Adrenal gland (tissue), 5 donors: ENCODE measurements around the gene ARHGAP10.

Source experiments
- POLR2A ChIP-seq, 2 donors: fragments of 450-650 bp; IDR thresholded peaks; one replicate each; pipeline ENCODE4 v1.6.1; 2017; ENCODE audit warnings: antibody characterized with exemption in 2 of 2, mild to moderate bottlenecking in 2 of 2, moderate library complexity in 1 of 2
- TF ChIP-seq, protein P1 (sequence below), 6 experiments: fragments of 450-650 bp in 4 of 6; fragments of 200-600 bp in 2 of 6; sonication (generic) in 1 of 6; IDR thresholded peaks; 1 replicate in 5 of 6; 2 replicates in 1 of 6; pipeline versions ENCODE4 v1.5.1 to v1.8.0; 2016 to 2021; ENCODE audit warnings: antibody characterized with exemption in 6 of 6, mild to moderate bottlenecking in 2 of 6, moderate library complexity in 1 of 6
- donor health status: DM: no; HTN: no; CAD: no.

DNA sequence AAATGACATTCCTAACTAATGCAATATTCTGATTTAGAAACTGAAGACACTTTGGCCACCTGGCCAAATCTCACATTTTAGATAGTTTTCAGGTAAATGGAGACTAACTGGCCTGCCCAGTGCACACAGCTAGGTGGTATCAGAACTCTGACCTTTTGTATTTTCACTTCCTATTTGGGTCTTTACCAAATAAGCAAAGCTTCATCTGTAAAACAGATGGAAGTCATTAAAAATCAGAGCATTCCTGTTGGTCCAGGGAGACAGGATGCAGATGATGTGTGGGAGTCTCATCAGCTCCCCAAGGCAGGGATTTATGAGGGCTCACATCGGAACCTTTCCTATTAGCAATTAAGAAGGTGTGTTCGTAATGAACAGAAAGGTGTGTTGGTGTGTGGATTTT, 57.7 kb downstream of the ARHGAP10 start:
- TF ChIP-seq POLR2A (IDR thresholded peaks at IDR 0.05) = no peak
- TF ChIP-seq, protein P1, sequence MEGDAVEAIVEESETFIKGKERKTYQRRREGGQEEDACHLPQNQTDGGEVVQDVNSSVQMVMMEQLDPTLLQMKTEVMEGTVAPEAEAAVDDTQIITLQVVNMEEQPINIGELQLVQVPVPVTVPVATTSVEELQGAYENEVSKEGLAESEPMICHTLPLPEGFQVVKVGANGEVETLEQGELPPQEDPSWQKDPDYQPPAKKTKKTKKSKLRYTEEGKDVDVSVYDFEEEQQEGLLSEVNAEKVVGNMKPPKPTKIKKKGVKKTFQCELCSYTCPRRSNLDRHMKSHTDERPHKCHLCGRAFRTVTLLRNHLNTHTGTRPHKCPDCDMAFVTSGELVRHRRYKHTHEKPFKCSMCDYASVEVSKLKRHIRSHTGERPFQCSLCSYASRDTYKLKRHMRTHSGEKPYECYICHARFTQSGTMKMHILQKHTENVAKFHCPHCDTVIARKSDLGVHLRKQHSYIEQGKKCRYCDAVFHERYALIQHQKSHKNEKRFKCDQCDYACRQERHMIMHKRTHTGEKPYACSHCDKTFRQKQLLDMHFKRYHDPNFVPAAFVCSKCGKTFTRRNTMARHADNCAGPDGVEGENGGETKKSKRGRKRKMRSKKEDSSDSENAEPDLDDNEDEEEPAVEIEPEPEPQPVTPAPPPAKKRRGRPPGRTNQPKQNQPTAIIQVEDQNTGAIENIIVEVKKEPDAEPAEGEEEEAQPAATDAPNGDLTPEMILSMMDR (IDR thresholded peaks at IDR 0.05) = no peak
